K562 (cell line): Measurements from ENCODE around the gene CDYL. TPM values are rescaled to one million over a fixed set of nuclear protein-coding genes. Genes with fewer than 3 reads are reported as not detected.

Source experiments
- BRD9 ChIP-seq: fragments of 450-650 bp; IDR thresholded peaks from 2 replicates; pipeline ENCODE4 v1.6.1; 2018; ENCODE audit warnings: low read depth; ENCODE audit not compliant: partially characterized antibody
- CSDE1 ChIP-seq, 2 experiments: fragments of 450-650 bp; IDR thresholded peaks; 2 replicates each; pipeline ENCODE4 v1.6.1; 2016; ENCODE audit warnings: mild to moderate bottlenecking in 1 of 2
- DDX20 ChIP-seq: fragments of 450-650 bp; IDR thresholded peaks from 2 replicates; pipeline ENCODE4 v1.6.1; 2016; ENCODE audit warnings: missing genetic modification characterization, low read depth, mild to moderate bottlenecking, missing compliant biosample characterization, moderate library complexity
- ELF2 ChIP-seq: fragments of 250-450 bp; sonication (Bioruptor Pico); IDR thresholded peaks from 2 replicates; pipeline ENCODE4 v1.5.0; 2021; ENCODE audit warnings: mild to moderate bottlenecking
- FOXP1 ChIP-seq: sonication (generic); formaldehyde crosslinking; IDR thresholded peaks from 2 replicates; pipeline ENCODE4 v1.8.0; 2022; ENCODE audit warnings: mild to moderate bottlenecking, missing genetic modification reagents
- HNRNPH1 ChIP-seq: fragments of 200-400 bp; formaldehyde crosslinking; optimal IDR thresholded peaks from 2 replicates; pipeline ENCODE3; 2017; ENCODE audit warnings: low read depth, mild to moderate bottlenecking, low read length, moderate library complexity
- KLF6 ChIP-seq: fragments of 250-450 bp; sonication (Bioruptor Pico); IDR thresholded peaks from 2 replicates; pipeline ENCODE4 v1.4.0; 2020; ENCODE audit warnings: mild to moderate bottlenecking, moderate library complexity, borderline replicate concordance
- NR4A1 ChIP-seq, 2 experiments: fragments of 250-450 bp in 1 of 2; fragments of 450-650 bp in 1 of 2; sonication (Bioruptor Pico) in 1 of 2; IDR thresholded peaks; 2 replicates each; pipeline versions ENCODE4 v1.4.0 to v1.6.1; 2016 to 2020; ENCODE audit warnings: mild to moderate bottlenecking in 2 of 2, missing compliant biosample characterization in 1 of 2, missing genetic modification characterization in 1 of 2, moderate library complexity in 1 of 2
- POLR2AphosphoS5 ChIP-seq: IDR thresholded peaks from 2 replicates; pipeline ENCODE4 v1.6.1; 2011; ENCODE audit warnings: mild to moderate bottlenecking, low read depth, low read length, moderate library complexity; ENCODE audit not compliant: control insufficient read depth, insufficient read depth
- SMAD4 ChIP-seq: fragments of 250-450 bp; sonication (Bioruptor Pico); conservative IDR thresholded peaks from 2 replicates; pipeline ENCODE4 v1.8.0; 2021; ENCODE audit warnings: inconsistent platforms, mild to moderate bottlenecking, moderate library complexity
- SP1 ChIP-seq: sonication (generic); formaldehyde crosslinking; IDR thresholded peaks from 2 replicates; pipeline ENCODE4 v1.8.1; 2022; ENCODE audit warnings: mild to moderate bottlenecking, missing genetic modification reagents
- TAF9B ChIP-seq: fragments of 450-650 bp; IDR thresholded peaks from 2 replicates; pipeline ENCODE4 v1.6.1; 2018; ENCODE audit warnings: mild to moderate bottlenecking; ENCODE audit not compliant: partially characterized antibody
- ZKSCAN1 ChIP-seq: fragments of 150-350 bp; IDR thresholded peaks from 2 replicates; pipeline ENCODE4 v1.6.1; 2016; ENCODE audit warnings: low read depth, low read length
- ZNF311 ChIP-seq: fragments of 250-450 bp; sonication (Bioruptor Pico); IDR thresholded peaks from 2 replicates; pipeline ENCODE4 v1.4.0; 2020; ENCODE audit warnings: mild to moderate bottlenecking, moderate library complexity
- ZNF583 ChIP-seq: fragments of 250-450 bp; sonication (Bioruptor Pico); IDR thresholded peaks from 2 replicates; pipeline ENCODE4 v1.4.0; 2020
- polyA plus RNA-seq, 8 experiments: library from polyadenylated mRNA; depleted of rRNA in 4 of 8; stranded (reverse) in 5 of 8; unstranded in 3 of 8; fragments of >200 nt; fragmentation: Nextera tagmentation in 2 of 8; fragmentation: Illumina TruSeq in 1 of 8; extraction: Ambion mirVana in 2 of 8; extraction: Trizol in 1 of 8; gene quantifications; 2 replicates each; pipeline versions ENCODE4 v1.2.1 to v1.2.3, GENCODE V29; 2011 to 2014; ENCODE audit warnings: inconsistent platforms in 1 of 8, missing spikeins in 1 of 8
- total RNA-seq, 7 experiments: library from RNA; depleted of rRNA in 6 of 7; stranded (reverse); fragments of >200 nt in 6 of 7; fragmentation: Illumina TruSeq in 2 of 7; extraction: Trizol in 2 of 7; gene quantifications; 2 replicates each; pipeline versions ENCODE4 v1.2.1 to v1.2.3, GENCODE V29; 2011 to 2021; ENCODE audit warnings: low replicate concordance in 1 of 7
- TF ChIP-seq, protein P1 (sequence below): fragments of 450-650 bp; IDR thresholded peaks from 2 replicates; pipeline ENCODE4 v1.6.1; 2016; ENCODE audit warnings: borderline replicate concordance
- TF ChIP-seq, protein P2 (sequence below): fragments of 250-450 bp; sonication (Bioruptor Pico); IDR thresholded peaks from 2 replicates; pipeline ENCODE4 v1.4.0; 2020; ENCODE audit warnings: mild to moderate bottlenecking, moderate library complexity
- TF ChIP-seq, protein P3 (sequence below): IDR thresholded peaks from 2 replicates; pipeline ENCODE4 v1.6.1; 2016; ENCODE audit warnings: missing genetic modification characterization, missing compliant biosample characterization
- TF ChIP-seq, protein P4 (sequence below): fragments of 250-450 bp; sonication (Bioruptor Pico); IDR thresholded peaks from 2 replicates; pipeline ENCODE4 v1.8.0; 2022; ENCODE audit warnings: inconsistent platforms, mild to moderate bottlenecking, moderate library complexity, borderline replicate concordance
- TF ChIP-seq, protein P5 (sequence below): IDR thresholded peaks from 3 replicates; pipeline ENCODE4 v1.6.1; 2011; ENCODE audit warnings: borderline replicate concordance, mild to moderate bottlenecking; ENCODE audit not compliant: insufficient read length, insufficient read depth

The CDYL gene
- total and polyA plus RNA-seq, 9 of the 15 experiments (the other 6 are each of a cell fraction or from before 2014, with no cell fraction given) = 8.1 to 45.8 (median 40.8) TPM

DNA sequence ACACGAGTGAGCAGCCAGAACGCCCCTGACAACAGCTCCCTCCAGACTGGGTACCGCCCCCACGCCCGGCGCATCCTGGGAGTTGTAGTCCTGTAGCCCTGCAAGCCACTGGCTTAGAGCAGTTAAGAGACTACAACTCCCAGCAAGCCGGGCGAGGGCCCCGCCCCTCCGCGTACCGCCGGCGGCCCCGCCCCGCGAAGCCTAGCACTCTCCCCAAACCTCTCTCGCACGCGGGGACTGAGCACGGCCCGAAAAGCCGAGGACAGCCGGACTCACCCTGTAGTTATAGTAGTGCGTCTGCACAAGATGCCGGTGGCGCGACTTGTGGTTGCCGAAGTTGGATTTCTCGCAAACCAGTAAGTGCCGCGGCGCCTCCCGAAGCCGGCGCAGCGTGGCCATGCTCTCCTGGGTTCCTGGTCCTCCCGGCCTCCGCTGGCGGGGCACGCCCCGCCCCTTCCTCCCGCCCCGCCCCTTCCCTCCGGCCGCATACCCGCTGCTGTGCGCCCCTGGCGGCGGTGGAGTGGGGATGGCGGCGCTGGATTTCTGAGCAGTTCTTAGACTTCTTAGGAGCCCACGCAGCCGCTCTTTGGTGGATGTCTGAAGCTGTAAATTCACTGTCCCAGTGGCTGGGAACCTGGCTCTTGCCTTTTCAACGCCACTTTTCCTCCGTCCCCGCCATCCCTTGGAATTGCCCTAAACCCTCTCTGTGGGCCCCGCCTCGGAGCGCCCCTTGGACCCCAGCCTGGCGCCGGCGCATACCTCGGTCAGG, 227.6 kb downstream of the CDYL start, which contains the start of gene RPP40 (continued):
- TF ChIP-seq, protein P1, sequence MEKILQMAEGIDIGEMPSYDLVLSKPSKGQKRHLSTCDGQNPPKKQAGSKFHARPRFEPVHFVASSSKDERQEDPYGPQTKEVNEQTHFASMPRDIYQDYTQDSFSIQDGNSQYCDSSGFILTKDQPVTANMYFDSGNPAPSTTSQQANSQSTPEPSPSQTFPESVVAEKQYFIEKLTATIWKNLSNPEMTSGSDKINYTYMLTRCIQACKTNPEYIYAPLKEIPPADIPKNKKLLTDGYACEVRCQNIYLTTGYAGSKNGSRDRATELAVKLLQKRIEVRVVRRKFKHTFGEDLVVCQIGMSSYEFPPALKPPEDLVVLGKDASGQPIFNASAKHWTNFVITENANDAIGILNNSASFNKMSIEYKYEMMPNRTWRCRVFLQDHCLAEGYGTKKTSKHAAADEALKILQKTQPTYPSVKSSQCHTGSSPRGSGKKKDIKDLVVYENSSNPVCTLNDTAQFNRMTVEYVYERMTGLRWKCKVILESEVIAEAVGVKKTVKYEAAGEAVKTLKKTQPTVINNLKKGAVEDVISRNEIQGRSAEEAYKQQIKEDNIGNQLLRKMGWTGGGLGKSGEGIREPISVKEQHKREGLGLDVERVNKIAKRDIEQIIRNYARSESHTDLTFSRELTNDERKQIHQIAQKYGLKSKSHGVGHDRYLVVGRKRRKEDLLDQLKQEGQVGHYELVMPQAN = peak; percentile 99
- TF ChIP-seq, protein P2, sequence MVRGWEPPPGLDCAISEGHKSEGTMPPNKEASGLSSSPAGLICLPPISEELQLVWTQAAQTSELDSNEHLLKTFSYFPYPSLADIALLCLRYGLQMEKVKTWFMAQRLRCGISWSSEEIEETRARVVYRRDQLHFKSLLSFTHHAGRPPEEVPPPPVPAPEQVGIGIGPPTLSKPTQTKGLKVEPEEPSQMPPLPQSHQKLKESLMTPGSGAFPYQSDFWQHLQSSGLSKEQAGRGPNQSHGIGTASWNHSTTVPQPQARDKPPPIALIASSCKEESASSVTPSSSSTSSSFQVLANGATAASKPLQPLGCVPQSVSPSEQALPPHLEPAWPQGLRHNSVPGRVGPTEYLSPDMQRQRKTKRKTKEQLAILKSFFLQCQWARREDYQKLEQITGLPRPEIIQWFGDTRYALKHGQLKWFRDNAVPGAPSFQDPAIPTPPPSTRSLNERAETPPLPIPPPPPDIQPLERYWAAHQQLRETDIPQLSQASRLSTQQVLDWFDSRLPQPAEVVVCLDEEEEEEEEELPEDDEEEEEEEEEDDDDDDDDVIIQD = no peak
- peak; percentile 67 for TF ChIP-seq TAF9B
- TF ChIP-seq CSDE1 (IDR thresholded peaks at IDR 0.05) = no peak
- 0 out of 2 replicates have a peak, but pooled peaks have one; percentile 34 for TF ChIP-seq ZKSCAN1
- TF ChIP-seq FOXP1 (CRISPR knock-in tag) = peak; percentile 96
- TF ChIP-seq ELF2 (CRISPR knock-in tag) = peak; percentile 67
- TF ChIP-seq, protein P3, sequence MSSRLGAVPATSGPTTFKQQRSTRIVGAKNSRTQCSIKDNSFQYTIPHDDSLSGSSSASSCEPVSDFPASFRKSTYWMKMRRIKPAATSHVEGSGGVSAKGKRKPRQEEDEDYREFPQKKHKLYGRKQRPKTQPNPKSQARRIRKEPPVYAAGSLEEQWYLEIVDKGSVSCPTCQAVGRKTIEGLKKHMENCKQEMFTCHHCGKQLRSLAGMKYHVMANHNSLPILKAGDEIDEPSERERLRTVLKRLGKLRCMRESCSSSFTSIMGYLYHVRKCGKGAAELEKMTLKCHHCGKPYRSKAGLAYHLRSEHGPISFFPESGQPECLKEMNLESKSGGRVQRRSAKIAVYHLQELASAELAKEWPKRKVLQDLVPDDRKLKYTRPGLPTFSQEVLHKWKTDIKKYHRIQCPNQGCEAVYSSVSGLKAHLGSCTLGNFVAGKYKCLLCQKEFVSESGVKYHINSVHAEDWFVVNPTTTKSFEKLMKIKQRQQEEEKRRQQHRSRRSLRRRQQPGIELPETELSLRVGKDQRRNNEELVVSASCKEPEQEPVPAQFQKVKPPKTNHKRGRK (tag) = no peak
- TF ChIP-seq POLR2AphosphoS5 = peak; percentile 68
- TF ChIP-seq ZNF311 = no peak
- TF ChIP-seq, protein P4, sequence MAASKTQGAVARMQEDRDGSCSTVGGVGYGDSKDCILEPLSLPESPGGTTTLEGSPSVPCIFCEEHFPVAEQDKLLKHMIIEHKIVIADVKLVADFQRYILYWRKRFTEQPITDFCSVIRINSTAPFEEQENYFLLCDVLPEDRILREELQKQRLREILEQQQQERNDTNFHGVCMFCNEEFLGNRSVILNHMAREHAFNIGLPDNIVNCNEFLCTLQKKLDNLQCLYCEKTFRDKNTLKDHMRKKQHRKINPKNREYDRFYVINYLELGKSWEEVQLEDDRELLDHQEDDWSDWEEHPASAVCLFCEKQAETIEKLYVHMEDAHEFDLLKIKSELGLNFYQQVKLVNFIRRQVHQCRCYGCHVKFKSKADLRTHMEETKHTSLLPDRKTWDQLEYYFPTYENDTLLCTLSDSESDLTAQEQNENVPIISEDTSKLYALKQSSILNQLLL (CRISPR knock-in tag) = no peak
- no peak for TF ChIP-seq ZNF583 (CRISPR knock-in tag)
- peak; percentile 6; the same call in 1 of the 2 replicates for TF ChIP-seq KLF6 (CRISPR knock-in tag)
- no peak; the same call in 1 of the 2 replicates for TF ChIP-seq SMAD4 (CRISPR knock-in tag)
- TF ChIP-seq BRD9 = peak; percentile 69
- TF ChIP-seq, protein P5, sequence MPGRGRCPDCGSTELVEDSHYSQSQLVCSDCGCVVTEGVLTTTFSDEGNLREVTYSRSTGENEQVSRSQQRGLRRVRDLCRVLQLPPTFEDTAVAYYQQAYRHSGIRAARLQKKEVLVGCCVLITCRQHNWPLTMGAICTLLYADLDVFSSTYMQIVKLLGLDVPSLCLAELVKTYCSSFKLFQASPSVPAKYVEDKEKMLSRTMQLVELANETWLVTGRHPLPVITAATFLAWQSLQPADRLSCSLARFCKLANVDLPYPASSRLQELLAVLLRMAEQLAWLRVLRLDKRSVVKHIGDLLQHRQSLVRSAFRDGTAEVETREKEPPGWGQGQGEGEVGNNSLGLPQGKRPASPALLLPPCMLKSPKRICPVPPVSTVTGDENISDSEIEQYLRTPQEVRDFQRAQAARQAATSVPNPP = no peak
- no peak for TF ChIP-seq NR4A1 (CRISPR knock-in tag; IDR thresholded peaks at IDR 0.05)
- TF ChIP-seq NR4A1 (tag; IDR thresholded peaks at IDR 0.05) = no peak
- no peak for TF ChIP-seq HNRNPH1
- no peak for TF ChIP-seq DDX20 (tag)
- peak; percentile 100 for TF ChIP-seq SP1 (CRISPR knock-in tag)
